Hepatic stellate cell (primary cell): Measurements from ENCODE around the gene C12orf76.

Experiments
- DNase-seq: peaks from one replicate; pipeline ENCODE4 v3.0.0; 2011; ENCODE audit warnings: low spot score

Gene C12orf76

GRCh38 chr12:109995361-109995685 is 53.0 kb downstream of the C12orf76 start:
- no peak for DNase-seq

GRCh38 chr12:109994401-109995175 is 53.7 kb downstream of the C12orf76 start:
- DNase-seq, result no peak

DNA sequence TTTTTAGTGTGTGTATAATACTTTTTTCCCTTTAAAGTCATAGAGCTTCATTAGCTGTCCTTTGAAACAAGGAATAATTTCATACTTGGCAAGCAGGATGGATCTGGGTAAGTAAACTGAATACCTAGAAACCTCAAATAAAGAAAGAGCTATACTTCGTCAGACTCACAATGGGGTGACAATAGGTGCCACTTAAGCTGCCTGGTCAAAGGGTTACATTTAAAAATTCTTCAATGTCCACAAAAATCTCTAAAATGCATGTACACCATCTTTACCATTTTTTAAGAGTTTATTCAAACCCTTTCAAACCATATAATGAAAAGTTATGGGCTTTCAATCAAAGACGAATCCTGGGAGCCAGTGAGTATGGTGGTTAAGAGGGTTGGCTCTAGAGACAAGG is 55.2 kb downstream of the C12orf76 start:
- no peak for DNase-seq

- no peak for DNase-seq
These were observed 56.7 kb downstream of the C12orf76 start for GRCh38 chr12:109991586-109991985.
